ENCODE data around the gene ZNF175. TPM values are rescaled to one million over a fixed set of nuclear protein-coding genes. Genes with fewer than 3 reads are reported as not detected.

ZNF175 gene
- total RNA-seq, 1 experiment from 2014 or later = 9.3 TPM

DNA sequence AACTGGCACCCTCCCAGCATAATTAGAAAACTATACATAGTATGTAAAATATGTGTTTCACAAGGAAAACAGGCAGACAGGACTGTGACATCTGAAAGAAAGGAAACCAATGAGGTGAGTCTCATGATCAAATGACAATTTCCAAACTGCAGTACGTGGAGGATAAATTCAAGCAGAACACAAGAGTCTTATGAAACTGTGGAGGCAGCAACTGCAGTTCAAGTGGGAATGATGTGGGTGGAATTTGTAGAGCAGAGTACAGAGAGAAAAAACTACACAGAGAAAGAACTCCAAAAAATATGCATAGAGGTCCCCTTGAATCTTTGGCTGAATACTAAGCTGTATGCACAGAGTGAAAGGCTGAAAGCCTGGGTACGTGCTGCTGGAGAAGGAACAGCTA lies 49.3 kb upstream of the ZNF175 start:
- no peak for DNase-seq (ENCODE audit: low read depth, low spot score)
- TF ChIP-seq, protein P1, sequence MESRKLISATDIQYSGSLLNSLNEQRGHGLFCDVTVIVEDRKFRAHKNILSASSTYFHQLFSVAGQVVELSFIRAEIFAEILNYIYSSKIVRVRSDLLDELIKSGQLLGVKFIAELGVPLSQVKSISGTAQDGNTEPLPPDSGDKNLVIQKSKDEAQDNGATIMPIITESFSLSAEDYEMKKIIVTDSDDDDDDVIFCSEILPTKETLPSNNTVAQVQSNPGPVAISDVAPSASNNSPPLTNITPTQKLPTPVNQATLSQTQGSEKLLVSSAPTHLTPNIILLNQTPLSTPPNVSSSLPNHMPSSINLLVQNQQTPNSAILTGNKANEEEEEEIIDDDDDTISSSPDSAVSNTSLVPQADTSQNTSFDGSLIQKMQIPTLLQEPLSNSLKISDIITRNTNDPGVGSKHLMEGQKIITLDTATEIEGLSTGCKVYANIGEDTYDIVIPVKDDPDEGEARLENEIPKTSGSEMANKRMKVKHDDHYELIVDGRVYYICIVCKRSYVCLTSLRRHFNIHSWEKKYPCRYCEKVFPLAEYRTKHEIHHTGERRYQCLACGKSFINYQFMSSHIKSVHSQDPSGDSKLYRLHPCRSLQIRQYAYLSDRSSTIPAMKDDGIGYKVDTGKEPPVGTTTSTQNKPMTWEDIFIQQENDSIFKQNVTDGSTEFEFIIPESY (IDR thresholded peaks at IDR 0.05; ENCODE audit: extremely low read depth, insufficient replicate concordance, low read length) = no peak
- TF ChIP-seq RAD21 (IDR thresholded peaks at IDR 0.05; ENCODE audit: low read depth) (no peak), ZNF274 (IDR thresholded peaks at IDR 0.05; ENCODE audit: low read depth, low read length) (no peak), YY1 (IDR thresholded peaks at IDR 0.05; ENCODE audit: extremely low read depth, insufficient replicate concordance, low read depth, low read length) (no peak), EZH2 (IDR thresholded peaks at IDR 0.05) (no peak), ELF1 (IDR thresholded peaks at IDR 0.05; ENCODE audit: borderline replicate concordance, low read depth) (no peak), POLR2AphosphoS5 (IDR thresholded peaks at IDR 0.05; ENCODE audit: low read depth, low read length) (no peak), EZH2phosphoT487 (IDR thresholded peaks at IDR 0.05; ENCODE audit: borderline replicate concordance) (no peak), TCF7L2 (IDR thresholded peaks at IDR 0.05; ENCODE audit: borderline replicate concordance, extremely low read depth, insufficient read depth, insufficient read length) (no peak), CEBPB (IDR thresholded peaks at IDR 0.05; ENCODE audit: low read depth) (no peak), ZFX (IDR thresholded peaks at IDR 0.05) (no peak), SRF (IDR thresholded peaks at IDR 0.05; ENCODE audit: low read depth) (no peak), SP1 (IDR thresholded peaks at IDR 0.05; ENCODE audit: low read depth) (no peak), EGR1 (IDR thresholded peaks at IDR 0.05; ENCODE audit: low read depth) (no peak)
- TF ChIP-seq, protein P2, sequence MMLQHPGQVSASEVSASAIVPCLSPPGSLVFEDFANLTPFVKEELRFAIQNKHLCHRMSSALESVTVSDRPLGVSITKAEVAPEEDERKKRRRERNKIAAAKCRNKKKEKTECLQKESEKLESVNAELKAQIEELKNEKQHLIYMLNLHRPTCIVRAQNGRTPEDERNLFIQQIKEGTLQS (IDR thresholded peaks at IDR 0.05) = no peak
- TF ChIP-seq, protein P3, sequence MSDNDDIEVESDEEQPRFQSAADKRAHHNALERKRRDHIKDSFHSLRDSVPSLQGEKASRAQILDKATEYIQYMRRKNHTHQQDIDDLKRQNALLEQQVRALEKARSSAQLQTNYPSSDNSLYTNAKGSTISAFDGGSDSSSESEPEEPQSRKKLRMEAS (IDR thresholded peaks at IDR 0.05) = no peak
- TF ChIP-seq, protein P4, sequence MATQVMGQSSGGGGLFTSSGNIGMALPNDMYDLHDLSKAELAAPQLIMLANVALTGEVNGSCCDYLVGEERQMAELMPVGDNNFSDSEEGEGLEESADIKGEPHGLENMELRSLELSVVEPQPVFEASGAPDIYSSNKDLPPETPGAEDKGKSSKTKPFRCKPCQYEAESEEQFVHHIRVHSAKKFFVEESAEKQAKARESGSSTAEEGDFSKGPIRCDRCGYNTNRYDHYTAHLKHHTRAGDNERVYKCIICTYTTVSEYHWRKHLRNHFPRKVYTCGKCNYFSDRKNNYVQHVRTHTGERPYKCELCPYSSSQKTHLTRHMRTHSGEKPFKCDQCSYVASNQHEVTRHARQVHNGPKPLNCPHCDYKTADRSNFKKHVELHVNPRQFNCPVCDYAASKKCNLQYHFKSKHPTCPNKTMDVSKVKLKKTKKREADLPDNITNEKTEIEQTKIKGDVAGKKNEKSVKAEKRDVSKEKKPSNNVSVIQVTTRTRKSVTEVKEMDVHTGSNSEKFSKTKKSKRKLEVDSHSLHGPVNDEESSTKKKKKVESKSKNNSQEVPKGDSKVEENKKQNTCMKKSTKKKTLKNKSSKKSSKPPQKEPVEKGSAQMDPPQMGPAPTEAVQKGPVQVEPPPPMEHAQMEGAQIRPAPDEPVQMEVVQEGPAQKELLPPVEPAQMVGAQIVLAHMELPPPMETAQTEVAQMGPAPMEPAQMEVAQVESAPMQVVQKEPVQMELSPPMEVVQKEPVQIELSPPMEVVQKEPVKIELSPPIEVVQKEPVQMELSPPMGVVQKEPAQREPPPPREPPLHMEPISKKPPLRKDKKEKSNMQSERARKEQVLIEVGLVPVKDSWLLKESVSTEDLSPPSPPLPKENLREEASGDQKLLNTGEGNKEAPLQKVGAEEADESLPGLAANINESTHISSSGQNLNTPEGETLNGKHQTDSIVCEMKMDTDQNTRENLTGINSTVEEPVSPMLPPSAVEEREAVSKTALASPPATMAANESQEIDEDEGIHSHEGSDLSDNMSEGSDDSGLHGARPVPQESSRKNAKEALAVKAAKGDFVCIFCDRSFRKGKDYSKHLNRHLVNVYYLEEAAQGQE (IDR thresholded peaks at IDR 0.05; ENCODE audit: low read depth) = no peak
- TF ChIP-seq, protein P5, sequence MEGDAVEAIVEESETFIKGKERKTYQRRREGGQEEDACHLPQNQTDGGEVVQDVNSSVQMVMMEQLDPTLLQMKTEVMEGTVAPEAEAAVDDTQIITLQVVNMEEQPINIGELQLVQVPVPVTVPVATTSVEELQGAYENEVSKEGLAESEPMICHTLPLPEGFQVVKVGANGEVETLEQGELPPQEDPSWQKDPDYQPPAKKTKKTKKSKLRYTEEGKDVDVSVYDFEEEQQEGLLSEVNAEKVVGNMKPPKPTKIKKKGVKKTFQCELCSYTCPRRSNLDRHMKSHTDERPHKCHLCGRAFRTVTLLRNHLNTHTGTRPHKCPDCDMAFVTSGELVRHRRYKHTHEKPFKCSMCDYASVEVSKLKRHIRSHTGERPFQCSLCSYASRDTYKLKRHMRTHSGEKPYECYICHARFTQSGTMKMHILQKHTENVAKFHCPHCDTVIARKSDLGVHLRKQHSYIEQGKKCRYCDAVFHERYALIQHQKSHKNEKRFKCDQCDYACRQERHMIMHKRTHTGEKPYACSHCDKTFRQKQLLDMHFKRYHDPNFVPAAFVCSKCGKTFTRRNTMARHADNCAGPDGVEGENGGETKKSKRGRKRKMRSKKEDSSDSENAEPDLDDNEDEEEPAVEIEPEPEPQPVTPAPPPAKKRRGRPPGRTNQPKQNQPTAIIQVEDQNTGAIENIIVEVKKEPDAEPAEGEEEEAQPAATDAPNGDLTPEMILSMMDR (IDR thresholded peaks at IDR 0.05 in 2 of 3, conservative IDR thresholded peaks at IDR 0.05 in 1 of 3; ENCODE audit: borderline replicate concordance in 1 of 3, insufficient read depth in 1 of 3, low read depth in 2 of 3, low read length in 2 of 3) = no peak
- Histone ChIP-seq H4K20me1 (ENCODE audit: insufficient read depth) (no peaks in the 10 kb centered on the region), H3K9me2 (ENCODE audit: insufficient read depth) (no peaks in the 10 kb centered on the region), H3K79me2 (ENCODE audit: insufficient read depth, low read length) (no peaks in the 10 kb centered on the region), H3K27me3 (ENCODE audit: insufficient read depth, low read length) (peaks cover 26% of the 10 kb centered on the region), H3K36me3 (ENCODE audit: control insufficient read depth in 1 of 2, insufficient read depth in 2 of 2, low read length in 2 of 2) (no peaks in the 10 kb centered on the region), H3K9ac (ENCODE audit: low read length) (no peak overlapping the region), H3K27ac (ENCODE audit: low read depth, low read length) (no peak overlapping the region), H3K4me3 (replicated peaks in 1 of 2; ENCODE audit: low read depth in 1 of 2, low read length in 2 of 2) (no peak overlapping the region), H3K9me3 (ENCODE audit: control insufficient read depth in 1 of 2, insufficient read depth in 1 of 2, low read depth in 1 of 2, low read length in 2 of 2) (no peaks in the 10 kb centered on the region; a peak in 1 of 4 replicates), H3K4me1 (ENCODE audit: control insufficient read depth in 1 of 2, insufficient read depth in 2 of 2, low read length in 2 of 2) (no peaks in the 10 kb centered on the region), H3K4me2 (ENCODE audit: low read length) (no peak overlapping the region), H2AFZ (ENCODE audit: low read depth, low read length, poor library complexity, severe bottlenecking) (no peak overlapping the region)
- ChIA-PET RAD21 (ENCODE audit: low non-redundant PET in 1 of 2, low total read pairs in 2 of 2, uncharacterized antibody in 2 of 2, unreplicated experiment in 2 of 2) (no interaction called here), CTCF (no interaction called here), POLR2A (no interaction called here)
- BruUV-seq (replicated peaks) = no TSS peak
- ATAC-seq = no peak
- intact Hi-C loops (cut with micrococcal nuclease) = no loop called here

Data from HCT116 (cell line).